GM21723 (cell line): ENCODE results near the gene GCLC.

Experiments
- ATAC-seq: cut with Tn5 transposase; IDR thresholded peaks from one replicate; pipeline ENCODE4 v1.9.1; 2021; ENCODE audit warnings: mild to moderate bottlenecking, moderate library complexity; ENCODE audit not compliant: unreplicated experiment

Gene GCLC

GRCh38 chr6:53527249-53527765 is 17.6 kb downstream of the GCLC start:
- no peak for ATAC-seq

DNA sequence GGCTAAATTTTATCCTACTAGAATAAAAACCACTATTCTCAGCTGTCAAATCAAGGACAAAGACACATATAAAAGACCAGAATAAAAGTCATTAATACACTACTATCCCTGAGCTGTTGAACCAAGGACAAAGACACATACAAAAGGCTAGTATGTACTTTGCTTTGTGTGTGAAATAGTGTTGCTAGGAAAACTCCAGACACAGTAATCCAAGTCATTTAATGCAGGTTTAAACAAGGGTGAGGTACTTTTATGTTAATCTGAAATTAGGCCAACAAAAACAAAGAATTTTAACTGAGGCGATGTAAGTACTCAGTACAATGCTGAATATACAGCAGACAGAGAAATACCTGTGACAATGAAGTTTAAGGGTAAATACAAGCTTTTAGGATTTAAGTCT is 18.9 kb downstream of the GCLC start:
- no peak for ATAC-seq

GRCh38 chr6:53524455-53524815 is 20.5 kb downstream of the GCLC start:
- no peak for ATAC-seq

- no peak for ATAC-seq
These were observed 21.1 kb downstream of the GCLC start for GRCh38 chr6:53523511-53524454.

- no peak for ATAC-seq
These were observed 24.5 kb downstream of the GCLC start for GRCh38 chr6:53520320-53520928.

GRCh38 chr6:53518862-53519261 is 26.0 kb downstream of the GCLC start:
- ATAC-seq = no peak

- no peak for ATAC-seq
These were observed 27.9 kb downstream of the GCLC start for GRCh38 chr6:53517021-53517420.

DNA sequence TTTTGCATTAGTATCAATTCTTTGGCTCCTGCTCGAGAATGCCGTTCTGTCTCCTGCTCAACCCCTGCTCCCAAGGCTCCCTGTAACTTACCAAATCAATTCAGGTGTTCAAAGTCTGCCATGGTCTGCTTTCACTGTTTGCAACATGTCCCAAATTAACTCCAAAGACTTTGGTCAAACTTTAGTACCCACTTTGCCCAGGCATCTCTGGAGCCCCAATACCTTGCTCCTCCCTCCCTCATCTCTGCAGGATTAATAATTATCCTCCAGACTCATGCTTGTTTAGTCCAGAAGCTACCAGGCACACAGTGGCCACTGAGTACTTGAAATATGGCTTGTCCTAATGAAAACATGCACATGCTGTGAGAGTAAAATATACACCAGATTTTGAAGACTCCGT is 30.2 kb downstream of the GCLC start:
- no peak for ATAC-seq

DNA sequence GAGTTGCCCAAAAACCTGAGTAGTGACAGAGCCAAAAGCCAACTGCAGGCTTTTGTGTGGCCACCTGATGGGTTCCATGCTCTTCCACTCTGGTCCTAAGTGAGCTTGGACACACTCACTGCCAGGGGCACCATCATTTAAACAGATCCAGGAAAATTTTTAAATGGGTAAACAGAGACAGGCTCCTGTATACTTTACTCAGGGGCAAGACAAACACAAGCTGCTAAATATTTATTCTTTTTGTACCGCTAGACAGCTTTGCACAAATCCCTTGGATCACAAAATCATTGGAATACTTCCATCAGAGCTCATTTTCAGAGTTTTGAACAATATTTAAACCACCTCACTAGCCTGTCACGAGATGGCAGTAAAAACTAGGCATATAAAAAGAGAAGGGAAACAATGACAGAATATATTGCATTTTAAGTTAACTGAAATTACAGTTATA is 31.4 kb downstream of the GCLC start:
- ATAC-seq = no peak

DNA sequence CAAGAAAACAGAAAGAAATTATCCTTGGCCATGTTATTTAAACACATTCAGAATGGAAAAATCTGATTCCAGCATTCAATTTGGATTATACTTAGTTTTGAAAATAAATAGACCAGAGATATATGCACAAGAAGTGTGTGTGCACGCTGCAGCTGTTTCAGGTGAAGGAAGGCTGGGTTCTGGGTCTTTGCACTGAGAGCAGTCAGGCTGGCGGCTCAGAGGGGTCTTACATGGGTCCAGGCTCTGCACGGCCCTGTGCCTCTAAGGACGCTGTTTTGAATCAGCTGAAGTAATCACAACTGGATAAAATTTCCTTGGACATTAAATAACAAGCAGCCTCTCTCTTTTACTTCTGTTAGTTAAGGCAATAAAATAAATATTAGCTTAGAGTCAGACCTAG is 31.8 kb downstream of the GCLC start:
- no peak for ATAC-seq

- no peak for ATAC-seq
These were observed 32.3 kb downstream of the GCLC start for GRCh38 chr6:53512626-53513025.

- no peak for ATAC-seq
These were observed 34.2 kb downstream of the GCLC start for GRCh38 chr6:53510746-53511145.

DNA sequence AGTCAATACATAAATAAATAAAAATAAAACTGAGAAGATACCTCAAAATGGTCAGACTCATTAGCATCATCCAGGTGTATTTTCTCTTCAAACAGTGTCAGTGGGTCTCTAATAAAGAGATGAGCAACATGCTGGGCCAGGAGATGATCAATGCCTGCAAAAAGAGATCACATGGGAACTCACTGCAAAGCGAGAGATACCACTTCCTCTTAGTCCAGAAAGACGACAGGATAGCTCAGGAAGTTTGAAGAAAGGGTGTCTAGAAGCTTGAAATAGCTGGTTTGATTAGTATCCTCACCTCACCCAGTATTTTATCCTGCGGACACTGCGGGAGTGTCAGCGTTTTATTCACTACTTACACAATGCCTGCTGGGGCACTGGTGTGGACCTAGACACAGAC is 38.0 kb downstream of the GCLC start:
- no peak for ATAC-seq

GRCh38 chr6:53504512-53504911 is 40.4 kb downstream of the GCLC start:
- no peak for ATAC-seq

DNA sequence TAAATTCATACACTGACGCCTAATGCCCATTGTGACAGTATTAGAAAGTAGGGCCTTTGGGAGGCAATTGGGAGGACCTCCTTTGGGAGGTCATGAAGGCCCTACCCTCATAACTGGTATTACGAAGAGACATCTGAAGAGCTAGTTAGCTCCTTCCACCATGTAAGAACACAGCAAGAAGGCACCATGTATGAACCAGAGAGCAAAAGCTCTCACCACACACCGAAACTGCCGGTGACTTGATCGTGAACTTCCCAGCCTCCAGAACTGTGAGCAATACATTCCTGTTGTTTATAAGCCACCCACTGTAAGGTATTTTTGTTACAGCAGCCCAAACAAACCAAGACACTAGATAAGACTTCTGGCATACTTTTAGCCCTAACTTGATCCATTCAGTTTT is 41.8 kb downstream of the GCLC start:
- ATAC-seq = no peak

DNA sequence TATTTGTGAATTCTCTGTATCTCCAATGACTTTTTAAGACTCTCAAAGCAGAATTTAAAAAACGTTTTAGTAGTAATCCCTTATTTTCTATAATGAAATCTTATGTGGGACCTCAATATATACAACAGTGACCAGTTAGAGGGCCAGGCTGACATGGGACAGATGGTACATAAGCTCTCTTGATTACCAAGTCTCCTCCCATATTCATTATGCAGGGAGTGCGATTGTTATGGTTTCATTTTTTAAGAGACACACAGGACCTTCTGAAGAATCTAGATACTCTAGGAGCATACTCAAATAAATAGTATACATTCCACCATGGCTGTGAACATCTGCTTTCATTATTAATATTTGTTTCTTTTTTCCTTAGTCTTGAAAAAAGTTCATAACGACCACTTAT is 43.5 kb downstream of the GCLC start:
- no peak for ATAC-seq

GRCh38 chr6:53500095-53500494 is 44.8 kb downstream of the GCLC start:
- no peak for ATAC-seq

DNA sequence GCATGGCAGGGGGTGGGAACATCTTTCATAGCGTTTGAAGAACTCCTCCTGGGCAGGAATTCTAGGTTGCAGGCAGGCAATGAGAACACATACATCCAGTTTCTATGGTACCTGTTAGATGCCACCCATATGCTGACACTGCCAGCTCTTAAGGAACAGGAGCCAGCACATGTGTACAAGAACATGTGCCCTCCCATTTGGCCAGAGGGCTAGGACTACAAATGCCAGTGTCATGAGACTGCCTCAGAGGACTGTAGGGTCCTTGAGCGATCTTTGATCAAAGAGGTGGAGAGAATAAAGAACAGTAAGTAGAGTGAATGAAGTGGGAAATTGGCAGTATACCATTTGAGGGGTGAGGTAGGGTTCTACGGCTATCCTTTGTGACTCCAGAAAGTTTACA is 45.8 kb downstream of the GCLC start:
- no peak for ATAC-seq

DNA sequence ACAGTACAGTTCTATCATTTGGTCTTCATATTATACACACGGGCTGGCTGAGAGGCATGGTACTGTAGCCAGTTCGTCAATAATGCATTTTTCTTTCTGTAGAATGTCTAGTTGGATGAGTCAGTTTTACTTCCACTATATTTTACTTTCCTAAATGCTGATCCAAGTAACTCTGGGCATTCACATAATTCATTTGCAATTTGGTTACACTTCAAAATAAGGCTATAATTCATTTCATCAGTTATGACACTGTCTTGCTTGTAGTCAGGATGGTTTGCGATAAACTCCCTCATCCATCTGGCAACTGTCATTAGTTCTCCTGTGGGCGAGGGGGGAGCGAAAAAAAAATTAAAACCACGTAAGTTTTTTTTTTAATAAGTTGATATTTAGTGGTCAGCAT is 46.3 kb downstream of the GCLC start:
- ATAC-seq = no peak

DNA sequence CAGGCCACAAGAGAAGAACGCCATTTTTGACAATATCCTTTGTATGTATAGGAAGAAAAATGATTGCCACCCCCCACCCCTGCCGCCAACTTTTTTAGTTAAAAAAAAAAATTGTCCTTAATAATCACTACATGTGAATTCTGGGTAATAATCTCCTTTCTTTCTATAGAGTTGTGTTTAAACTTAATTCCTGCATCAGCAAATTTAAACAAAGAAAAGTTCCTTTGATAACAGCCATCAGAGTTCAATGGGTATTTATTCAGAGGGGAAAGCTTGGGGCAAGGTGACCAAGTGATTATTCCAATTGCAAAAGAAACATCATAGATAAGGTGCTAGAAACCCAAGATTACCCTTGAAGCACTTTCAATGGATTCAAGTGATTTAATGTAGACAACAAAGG is 47.0 kb downstream of the GCLC start:
- no peak for ATAC-seq

DNA sequence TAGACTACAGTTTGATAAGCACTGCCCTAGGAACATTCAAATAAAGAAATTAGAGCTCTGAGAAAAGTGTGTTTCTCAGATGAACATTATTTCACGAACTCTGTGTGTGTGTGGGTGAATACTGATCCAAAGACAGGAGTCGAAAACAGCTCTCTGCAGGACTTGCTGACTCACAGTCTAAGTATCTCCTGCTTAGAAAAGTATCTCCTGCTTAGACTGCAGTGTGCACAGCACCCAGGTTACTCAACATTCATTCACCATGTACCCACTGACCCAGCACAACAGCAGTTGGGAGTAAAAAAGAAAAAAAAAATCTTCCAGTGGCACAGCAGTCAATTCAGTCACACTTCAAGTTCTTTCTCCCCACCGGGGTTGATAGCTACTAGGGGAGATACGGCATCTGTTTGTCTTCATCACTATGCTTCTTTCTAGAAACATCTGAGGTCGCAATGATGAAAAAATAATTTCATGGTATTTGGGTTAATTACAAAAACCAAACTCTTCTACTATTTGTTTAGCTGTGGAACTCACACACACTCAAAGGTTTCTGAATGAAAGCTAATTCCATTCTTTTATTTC is 48.0 kb downstream of the GCLC start:
- ATAC-seq = no peak
